ENCODE measurements around the gene GDF7.

The GDF7 gene

DNA sequence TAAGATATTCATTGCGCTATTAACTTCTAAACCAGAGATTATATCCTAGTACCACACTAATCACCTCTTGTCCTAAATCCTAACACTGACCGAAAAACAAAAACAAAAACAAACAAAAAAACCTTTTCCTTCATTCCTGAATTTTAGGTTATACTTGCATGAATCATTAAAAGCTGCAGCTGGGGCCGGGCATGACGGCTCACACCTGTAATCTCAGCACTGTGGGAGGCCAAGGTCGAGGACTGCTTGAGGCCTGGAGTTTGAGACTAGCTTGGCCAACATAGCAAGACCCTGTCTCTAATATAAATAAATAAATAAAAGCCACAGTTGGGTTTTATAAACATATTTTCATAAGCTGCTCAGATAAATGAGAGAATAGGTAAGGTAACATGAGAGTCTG lies 60.0 kb downstream of the GDF7 start:
- Histone ChIP-seq H3K4me3 (ENCODE audit: severe bottlenecking) (no peak overlapping the region), H3K4me1 (ENCODE audit: insufficient read depth, poor library complexity, severe bottlenecking) (no peaks in the 10 kb centered on the region), H3K36me3 (ENCODE audit: low read depth) (0 out of 2 replicates have a peak, but pooled peaks cover 4% of the 10 kb centered on the region), H3K9me3 (ENCODE audit: severe bottlenecking) (no peaks in the 10 kb centered on the region), H3K27me3 (ENCODE audit: insufficient read depth, poor library complexity, severe bottlenecking) (no peaks in the 10 kb centered on the region), H3K27ac (ENCODE audit: poor library complexity, severe bottlenecking) (no peak overlapping the region)
- TF ChIP-seq, protein P1, sequence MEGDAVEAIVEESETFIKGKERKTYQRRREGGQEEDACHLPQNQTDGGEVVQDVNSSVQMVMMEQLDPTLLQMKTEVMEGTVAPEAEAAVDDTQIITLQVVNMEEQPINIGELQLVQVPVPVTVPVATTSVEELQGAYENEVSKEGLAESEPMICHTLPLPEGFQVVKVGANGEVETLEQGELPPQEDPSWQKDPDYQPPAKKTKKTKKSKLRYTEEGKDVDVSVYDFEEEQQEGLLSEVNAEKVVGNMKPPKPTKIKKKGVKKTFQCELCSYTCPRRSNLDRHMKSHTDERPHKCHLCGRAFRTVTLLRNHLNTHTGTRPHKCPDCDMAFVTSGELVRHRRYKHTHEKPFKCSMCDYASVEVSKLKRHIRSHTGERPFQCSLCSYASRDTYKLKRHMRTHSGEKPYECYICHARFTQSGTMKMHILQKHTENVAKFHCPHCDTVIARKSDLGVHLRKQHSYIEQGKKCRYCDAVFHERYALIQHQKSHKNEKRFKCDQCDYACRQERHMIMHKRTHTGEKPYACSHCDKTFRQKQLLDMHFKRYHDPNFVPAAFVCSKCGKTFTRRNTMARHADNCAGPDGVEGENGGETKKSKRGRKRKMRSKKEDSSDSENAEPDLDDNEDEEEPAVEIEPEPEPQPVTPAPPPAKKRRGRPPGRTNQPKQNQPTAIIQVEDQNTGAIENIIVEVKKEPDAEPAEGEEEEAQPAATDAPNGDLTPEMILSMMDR (IDR thresholded peaks at IDR 0.05; ENCODE audit: poor library complexity, severe bottlenecking): no peak
- ATAC-seq (ENCODE audit: low read depth) (no peak), DNase-seq (ENCODE audit: low spot score) (no peak)

DNA sequence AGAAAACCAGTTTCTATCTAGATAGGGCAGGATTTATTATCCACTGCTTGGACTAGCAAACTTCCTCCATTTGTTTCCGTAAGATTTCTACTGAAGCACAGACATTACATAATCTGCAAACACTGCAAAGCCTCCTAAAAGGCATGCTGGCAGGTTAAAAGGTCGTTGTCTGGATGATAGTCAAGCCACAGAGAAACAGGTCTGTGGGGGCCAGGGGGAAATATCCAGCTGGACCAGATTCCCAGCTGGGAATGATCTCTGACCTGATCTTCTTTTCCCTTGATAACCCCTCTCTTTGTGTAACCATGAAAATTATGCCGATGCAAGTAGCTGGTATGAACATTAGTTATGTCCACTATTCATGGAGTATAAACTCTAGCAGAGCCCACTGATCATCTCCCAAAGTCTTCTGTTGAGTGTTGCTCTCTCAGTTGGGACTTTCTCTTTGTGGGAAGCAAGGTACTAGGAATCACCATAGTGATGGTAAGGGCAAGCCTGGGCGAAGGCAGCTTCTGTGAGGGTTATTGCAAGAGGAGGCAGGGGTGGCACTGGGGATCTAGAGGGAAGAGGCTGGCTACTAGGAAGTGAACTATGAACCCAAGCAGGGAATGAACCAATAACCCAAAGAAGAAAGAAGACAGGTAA lies 61.3 kb downstream of the GDF7 start:
- no peak overlapping the region for H3K4me3 ChIP-seq (ENCODE audit: severe bottlenecking)
- DNase-seq (ENCODE audit: low spot score) (no peak), ATAC-seq (ENCODE audit: low read depth) (peak; percentile 49; the same call in 2 of the 3 replicates)
- no peaks in the 10 kb centered on the region for H3K27me3 ChIP-seq (ENCODE audit: insufficient read depth, poor library complexity, severe bottlenecking)
- no peaks in the 10 kb centered on the region for H3K9me3 ChIP-seq (ENCODE audit: severe bottlenecking)
- TF ChIP-seq, protein P1 (IDR thresholded peaks at IDR 0.05; ENCODE audit: poor library complexity, severe bottlenecking): no peak
- no peak overlapping the region for H3K27ac ChIP-seq (ENCODE audit: poor library complexity, severe bottlenecking)
- 0 out of 2 replicates have a peak, but pooled peaks cover 4% of the 10 kb centered on the region for H3K36me3 ChIP-seq (ENCODE audit: low read depth)
- no peaks in the 10 kb centered on the region for H3K4me1 ChIP-seq (ENCODE audit: insufficient read depth, poor library complexity, severe bottlenecking)

Data from RWPE2 (cell line).